ENCODE data around the gene NEB.
A peak's percentile ranks its signal among the peaks of the same experiment; 100 is the strongest.
"Not testable (repeated sequence)": the region's sequence is repeated elsewhere in the genome, so short reads cannot be mapped to it uniquely, and the experiment has no call there.

NEB gene

DNA sequence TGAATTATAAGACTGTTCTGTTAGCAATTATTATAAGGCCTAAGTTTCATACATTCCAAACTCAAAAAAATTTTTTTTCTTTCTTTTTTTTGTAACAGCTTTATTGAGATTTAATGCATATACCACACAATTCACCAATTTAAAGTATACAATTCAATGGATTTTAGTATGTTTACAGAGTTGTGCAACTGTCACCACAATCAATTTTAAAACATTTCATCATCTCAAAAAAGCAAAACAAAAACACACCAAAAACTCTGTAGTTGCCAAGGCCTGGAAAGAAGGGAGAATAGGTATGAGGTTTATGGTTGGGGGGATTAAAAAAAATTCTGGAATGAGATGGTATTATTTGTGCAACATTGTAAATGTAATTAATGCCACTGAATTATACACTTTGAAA lies 36.1 kb downstream of the NEB start:
- not testable (repeated sequence) for DNase-seq

DNA sequence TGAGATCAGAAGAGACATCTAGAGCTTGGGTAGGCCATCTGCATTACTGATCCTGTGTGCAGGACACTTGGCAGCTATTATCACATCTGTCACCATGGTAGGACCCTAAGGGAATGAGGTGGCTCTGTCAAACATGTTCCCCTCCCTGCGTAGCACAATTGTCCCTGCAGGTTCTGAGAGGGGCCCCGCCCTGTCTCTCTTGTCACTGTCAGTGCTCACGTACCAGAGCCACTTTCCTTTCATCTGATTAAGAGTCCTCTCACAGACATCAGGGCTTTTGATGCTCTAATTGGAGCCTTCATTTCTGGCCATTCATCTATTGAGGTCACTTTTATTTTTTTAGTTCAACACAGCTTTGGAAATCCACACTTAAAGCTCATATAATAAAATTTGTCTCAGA lies 38.5 kb downstream of the NEB start:
- no peak for DNase-seq

DNA sequence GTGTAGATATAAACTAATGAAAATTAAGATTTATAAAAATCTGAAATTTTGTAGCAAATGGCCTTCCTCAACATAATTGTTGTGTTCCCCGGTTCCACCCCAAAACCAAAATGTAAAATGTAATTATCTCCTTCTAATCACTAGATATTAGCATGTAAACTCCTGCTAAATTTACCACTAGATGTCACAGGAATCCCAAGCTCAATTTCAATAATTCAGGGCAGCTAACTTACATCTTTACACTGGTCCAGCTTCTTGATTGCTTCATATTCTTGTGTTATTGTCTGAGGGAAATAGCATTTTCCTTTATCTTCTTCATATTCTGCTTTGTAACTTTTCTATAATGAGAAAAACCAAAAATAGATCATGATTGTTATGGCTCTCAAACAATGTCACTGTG lies 42.6 kb downstream of the NEB start:
- no peak for DNase-seq

DNA sequence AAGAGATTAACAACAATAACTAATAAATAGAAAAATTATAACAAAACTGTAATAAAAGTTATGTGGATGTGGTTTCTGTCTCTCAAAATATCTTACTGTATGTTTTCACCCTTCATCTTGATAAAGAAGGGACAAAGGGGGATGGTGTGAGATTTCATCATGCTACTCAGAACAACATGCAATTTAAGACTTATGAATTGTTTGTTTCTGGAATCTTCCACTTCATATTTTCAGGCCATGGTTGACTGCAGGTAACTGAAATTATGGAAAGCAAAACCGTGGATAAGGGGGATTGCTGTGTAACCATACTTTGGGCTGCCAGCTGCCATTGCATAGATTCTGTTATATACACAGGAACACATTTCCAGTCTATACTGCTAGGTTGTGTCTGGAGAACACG lies 45.6 kb downstream of the NEB start:
- DNase-seq = no peak

DNA sequence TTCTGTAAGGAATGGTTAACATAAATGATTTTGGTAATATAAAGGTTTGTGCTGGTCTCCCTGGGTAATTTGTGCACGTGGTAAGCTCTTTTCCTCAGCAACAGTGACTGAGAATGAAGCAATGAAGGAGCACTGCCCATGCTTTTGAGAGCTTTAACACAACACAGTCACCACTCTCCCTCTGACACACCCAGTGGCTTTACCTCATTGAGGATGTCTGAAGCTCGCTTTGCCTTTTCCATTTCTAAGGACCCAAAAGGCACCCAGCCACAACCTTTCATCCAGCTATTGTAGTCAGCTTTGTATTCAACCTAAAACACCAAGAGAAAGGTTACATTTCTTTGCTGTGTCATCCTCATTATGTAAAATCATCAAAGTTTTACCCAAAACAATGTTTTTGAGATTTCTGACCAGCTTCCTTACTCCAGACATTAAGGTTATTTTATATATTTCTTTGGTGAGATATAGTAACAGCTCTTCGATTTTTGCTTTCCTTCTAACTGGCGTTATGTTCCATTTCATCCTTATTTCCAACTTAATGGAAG lies 51.7 kb downstream of the NEB start:
- DNase-seq = no peak

DNA sequence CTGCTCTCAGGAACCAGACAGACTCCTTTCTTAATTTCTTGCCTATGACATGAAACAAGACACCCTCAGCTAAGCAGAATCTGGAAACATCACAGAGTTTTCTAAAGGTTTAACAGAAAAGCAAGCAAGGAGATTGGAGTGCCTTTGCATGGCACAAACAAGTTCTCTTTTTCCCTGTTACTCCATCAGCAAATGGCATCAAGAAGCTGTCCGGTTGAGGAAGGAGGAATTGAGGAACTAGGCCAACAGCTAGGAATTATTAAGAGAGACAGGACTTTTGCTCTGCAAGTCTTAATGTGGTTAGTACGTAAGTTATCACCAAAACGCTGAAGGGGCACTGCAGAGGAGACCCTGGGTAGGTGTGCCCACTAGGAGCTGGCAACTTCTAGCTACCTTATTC lies 53.2 kb downstream of the NEB start:
- no peak for DNase-seq

DNA sequence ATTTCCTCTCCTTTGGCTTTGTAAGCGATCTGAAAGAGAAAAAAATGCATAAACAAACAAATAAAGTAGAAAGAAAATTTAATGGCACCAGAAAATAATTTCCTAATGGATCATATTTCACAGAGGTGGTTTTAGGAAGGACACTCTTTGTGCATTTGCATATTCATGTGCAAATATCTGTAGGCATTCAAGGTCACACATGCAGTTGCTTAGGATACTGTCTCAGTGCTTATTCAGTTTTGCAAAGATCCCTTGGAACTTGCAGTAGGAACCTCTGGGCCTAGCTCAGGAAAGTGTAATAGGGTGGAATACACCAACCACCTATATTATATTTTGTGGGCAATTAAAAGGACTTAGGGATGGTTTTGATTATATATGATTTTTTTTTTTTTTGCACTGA lies 54.3 kb downstream of the NEB start:
- DNase-seq = no peak

DNA sequence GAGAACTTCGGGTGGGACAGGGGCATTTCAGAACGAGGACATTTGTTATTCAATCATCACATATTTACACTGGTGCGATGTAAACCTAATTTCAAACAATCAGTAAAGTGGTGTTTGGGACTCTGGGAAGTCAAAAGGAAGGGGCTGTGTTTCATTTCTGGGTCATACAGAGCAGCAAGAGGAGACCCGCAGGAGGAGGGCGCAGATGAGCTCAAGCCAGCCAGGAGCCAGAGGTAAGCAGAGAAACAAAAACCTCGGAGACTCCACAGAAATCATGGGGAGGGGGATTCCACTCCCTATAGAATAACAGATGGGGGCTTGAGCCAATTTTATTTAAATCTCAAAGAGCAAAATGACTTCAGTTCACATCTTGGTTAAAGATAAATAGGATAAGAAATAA lies 55.4 kb downstream of the NEB start:
- DNase-seq = no peak

DNA sequence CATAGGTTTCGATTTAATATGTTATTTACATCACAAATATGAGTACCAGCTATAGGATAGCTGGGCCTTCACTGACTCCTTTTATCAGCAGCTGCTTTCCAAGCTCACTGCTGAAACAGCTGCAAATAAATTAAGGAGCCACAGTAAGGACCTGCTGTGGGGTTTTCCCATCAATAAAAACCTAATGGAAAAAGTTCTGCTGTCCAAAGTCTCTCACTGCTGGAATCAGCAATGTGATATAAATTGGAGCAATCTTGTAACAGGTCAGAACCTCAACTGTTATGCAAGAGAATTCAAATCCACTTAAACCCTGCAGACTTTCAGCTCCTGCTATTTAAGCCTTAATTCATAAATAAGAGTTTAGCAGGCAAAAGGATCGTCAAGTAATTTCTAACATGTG lies 61.3 kb downstream of the NEB start:
- no peak for DNase-seq

DNA sequence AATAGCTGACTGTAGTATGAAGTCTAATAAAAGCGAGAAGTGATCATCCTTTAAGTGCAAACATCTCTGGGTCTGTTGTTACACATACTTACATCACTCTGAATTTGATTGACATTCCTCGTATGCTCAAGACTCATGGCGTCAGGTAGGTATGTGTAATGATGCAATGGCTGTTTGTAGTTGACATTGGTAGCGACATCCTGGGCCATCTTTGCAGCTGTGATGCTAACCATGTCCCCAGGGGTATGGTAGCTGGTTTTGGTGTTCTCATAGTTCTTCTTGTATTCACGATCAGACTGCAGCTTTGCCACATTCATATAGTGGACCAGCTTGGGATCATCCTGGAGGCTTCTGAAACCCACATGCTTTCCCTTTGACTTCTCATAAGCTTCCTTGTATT lies 62.0 kb downstream of the NEB start:
- no peak for DNase-seq

DNA sequence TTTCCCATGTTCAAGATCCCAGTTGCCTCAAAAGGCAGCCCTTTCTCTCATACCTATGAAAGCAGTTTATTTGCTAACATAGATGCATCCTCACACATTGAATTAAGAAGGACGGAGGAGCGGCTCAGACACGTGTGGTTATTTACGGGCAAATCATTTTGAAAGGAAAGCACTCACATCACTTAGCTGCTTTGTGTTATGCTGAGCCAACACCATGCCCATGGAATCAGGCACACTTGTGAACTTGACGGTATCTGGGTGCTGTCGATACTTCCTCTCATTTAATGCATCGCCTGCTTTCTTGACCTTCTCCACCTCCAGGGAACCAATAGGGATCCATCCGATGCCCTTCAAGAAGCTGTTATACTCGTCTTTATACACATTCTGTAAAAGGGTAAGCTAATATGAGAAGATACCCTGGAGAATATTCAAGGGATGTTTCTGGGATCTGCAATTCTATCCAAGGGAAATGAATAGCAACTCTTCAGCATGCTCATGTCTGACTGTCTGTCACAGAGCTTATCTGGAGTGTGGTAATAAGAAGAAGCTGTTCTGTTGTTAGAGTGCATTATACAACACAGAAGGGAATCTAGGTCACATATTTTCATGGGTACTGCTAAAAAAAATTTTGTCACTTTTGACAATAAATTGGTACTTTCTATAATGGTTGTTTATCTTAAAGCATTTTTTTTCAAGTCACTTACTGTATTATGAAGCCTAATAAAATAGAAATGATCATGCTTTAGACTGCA lies 63.3 kb downstream of the NEB start:
- DNase-seq = no peak

DNA sequence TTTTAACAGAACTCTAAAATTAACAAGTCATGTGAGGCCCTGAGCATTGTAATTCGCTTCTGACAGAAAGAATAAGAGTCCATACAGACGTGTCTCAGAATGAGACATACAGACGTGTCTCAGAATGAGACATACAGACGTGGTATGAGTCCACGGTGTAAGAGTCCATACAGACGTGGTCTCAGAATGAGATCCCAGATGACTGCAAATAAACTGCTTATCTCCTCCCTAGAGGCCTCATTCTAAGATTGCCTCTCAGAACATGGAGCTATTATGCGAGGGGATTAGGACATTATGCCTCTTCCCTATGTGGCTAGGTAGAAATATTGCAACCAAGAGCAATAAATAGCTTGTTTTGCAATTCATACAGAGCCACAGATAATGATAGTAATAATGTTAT lies 63.9 kb downstream of the NEB start:
- no peak for DNase-seq

DNA sequence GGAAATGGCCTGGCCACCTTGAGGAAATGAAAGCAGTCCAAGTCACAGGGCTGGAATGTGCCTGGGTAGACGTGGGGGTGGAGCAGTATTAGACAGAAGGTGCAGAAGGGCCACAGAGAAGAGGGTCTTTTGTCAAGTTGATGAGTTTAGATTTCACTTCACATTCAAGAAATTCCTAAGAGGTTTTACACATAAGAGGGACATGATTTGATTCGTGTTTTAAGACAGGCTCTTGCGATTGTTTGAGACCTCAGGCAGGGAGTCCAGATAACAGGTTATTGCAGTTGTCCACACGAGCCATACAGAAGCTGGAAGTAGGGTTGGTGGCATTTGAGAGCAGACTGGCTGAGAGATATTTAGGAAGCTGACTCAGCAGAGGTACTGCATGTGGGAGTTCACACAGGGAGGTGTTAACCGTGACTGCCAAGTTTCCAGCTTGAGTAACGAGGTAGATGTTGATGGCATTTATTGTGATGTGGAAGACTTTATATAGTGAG lies 64.6 kb downstream of the NEB start:
- DNase-seq = peak; percentile 33

DNA sequence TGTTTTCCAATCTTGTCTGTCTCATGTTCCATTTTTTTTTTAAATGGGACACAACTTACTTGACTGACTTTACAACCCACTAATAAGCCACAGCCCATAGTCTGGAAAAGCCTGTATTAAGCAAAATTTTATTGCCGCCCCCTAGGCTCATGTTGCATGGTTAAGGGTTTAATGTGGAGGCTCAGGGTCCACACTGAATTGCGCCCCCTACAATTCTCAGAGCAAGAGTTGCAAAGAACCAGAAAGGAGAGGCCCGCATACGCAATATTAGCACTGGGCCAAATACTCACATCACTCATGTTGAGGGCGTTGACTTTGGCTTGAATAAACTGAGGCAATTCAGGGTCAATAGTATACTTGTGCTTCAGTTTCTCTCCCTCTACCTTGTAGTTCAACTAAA lies 65.5 kb downstream of the NEB start:
- DNase-seq = no peak

DNA sequence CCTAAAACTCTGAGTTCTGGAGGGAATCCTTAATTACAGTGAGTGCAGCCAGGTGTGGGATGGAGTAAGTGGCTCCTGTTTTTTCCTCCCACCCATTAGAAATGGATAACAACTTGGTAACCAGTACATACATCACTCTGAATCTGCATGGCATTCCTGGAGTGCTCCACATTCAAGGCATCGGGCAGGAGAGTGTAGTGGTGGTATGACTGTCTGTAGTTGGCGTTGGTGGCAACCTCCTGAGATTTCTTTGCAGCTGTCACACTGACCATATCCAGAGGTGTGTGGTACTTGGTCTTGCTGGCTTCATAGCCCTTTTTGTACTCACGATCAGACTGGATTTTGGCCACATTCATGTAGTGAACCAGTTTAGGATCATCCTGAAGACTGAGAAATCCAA lies 68.3 kb downstream of the NEB start:
- DNase-seq = no peak

DNA sequence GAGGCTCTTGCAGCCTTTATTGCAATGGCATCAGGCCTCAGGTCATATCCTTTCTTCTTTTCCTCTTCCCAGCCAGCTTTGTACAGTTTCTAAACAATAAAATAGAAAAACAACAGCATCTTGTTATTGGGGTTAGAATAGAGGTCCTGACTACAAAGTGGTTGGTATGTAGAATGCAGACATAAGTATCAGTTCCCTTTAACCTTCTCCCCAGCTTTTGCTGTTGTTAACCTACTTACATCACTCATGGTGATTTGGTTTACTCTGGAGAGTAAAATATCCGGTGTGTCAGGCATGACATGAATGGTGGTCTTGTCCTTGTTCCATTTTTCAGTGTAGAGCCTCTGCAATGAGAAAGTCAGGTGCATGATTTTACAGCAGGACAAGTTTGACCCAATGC lies 69.8 kb downstream of the NEB start:
- no peak for DNase-seq

DNA sequence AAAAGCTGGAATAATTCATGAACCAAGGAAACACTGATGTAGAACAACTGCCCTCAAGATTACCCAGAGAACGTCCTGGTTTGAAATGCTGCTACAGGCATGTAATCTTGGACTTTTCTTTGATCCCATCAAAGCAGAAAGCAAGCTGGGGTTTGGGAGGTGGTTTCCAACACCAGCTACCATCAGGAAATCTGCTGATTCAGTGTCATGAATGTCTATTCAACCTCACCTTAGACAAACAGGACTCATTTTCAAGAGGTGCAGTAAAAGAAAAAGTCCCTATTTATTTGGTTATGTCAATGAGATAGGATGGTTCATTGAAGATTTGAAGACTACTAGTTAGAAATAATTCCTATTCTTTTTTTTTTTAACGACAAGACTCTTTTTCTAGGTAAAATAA lies 72.7 kb downstream of the NEB start:
- no peak for DNase-seq

DNA sequence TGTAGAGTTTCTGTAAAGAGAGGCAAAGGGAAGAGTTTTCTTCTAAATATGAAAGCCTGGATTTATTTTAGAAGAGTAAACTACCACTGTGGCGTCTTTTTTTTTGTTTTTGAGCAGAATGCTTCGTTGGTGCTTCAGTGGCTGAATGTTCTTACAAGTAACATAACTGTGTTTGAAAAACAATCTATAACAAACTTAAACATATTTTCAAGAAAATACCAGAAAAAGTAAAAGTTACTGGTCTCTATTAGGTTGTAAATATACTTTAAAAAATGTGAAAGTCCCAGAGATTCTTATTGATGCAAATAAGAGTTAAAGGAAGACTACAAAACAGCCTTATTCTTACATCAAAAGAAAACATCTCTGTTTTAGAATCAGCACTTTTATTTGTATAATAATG lies 76.2 kb downstream of the NEB start:
- no peak for DNase-seq

DNA sequence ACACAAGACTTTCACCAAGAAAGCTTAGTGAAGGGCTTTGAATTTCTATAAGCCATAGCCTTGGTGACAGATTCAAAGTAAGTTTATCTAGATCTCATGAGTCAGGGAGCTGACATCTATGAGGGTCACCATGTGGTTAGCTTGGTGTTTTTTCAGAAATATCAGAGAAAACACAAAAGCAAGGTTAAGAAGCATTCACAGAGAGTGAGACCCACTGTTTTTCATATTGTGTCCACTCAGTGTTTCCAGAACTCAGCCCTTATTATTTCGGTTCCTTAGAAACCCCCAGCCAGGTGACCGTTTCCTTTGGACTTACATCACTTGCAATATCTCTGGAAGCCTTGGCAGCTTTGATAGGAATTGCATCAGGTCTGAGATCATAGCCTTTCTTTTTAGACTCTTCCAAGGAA lies 76.6 kb downstream of the NEB start:
- DNase-seq = peak; percentile 24

DNA sequence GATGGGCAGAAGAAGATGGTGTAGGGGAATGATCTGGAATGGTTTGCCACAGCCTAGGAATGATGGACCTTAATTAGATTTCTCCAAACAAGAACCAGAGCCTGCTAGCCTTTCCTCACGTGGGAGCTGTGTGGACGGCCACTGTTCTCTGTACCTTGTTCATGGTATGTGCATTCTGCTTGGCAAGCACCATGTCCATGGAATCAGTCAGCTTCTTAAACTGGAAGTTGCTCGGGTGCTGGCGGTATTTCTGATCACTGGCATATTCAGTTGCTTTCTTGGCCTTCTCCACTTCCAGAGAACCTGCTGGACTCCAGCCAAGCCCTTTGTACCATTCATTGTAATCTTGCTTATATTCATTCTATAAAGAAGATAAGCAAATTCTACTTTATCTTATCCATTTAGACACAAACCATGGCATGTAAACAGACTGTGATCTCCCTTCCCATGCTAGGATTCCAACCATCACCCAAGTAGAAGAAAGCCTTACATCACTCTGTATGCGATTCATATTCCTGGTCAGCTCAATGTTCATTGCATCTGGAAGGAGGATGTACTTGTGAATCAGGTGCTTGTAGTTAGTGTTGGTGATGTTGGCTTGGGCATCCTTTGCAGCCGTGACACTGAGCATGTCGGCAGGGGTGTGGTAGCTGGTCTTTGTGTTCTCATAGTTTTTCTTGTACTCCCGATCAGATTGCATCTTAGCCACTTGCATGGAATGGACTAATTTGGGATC lies 78.4 kb downstream of the NEB start:
- peak; percentile 17 for DNase-seq

DNA sequence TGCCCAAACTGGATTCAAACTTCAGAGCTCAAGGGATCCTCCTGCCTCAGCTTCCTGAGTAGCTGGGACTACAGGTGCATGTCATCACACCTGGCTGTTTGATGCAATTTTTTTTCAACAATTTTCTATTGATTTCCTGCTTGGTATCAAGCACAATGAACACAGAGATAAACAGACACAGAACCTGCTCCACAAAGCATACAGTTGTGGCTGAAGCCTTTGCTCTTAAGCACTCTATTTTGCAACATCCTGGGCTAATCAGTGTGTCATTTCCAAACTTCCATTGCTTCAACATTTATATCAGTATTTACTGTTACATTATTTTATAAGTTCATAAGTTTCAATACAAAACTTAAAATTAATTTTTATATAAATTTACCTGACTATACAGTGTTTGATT lies 79.4 kb downstream of the NEB start:
- DNase-seq = no peak

DNA sequence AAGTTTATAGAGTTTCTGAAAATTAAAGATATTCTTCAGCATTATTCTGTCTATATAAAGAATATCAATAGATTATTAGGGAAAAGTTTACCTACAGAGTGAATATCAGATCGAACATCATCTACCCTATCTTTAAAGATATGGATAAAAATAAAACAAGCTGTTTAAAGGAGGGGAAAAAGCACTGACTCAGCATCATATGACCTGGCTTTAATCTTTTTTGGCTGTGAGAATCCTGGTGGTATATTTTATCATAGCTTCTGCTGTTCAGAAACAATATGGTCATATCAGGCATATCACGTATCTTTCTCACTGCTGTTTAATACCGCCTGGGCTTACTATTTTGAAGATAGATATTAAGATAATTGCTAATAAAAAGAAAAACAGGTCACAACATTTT lies 80.2 kb downstream of the NEB start:
- DNase-seq = no peak

DNA sequence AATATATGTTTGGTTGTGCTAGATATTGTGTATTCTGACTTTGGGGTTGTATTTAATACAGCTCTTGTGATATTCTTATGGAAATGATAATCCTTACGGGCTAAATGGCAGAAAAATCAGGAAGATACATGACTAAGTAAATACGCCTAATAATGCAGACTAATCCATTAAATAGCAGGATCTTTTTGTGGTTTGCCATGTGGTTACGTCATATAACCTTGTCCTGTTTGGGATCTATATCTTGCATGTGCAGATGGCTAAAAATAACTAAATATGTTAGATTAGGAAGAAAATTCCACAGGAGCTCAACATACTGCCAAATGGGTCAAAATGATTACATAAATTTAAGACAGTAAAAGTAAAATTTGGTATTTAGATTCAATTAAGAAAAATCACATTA lies 83.0 kb downstream of the NEB start:
- no peak for DNase-seq

DNA sequence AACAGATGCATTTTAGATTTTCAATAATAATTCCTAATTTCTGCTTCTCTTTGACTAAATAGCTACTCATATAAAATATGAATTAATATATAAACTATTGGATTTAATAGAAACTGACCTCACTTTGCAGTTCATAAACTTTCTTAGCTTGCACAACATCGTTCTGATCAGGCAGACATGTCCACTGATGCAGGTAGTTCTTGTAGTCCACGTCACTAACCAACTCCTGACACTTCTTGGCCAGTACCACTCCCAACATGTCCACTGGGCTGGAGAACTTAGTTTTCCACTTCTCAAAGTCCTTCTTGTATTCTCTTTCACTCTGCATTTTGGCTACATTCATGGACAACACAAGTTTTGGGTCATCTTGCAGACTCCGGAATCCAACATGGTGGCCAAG lies 83.8 kb downstream of the NEB start:
- no peak for DNase-seq

Data from NCI-H226 (cell line).